IMR-90 (cell line): ENCODE results near the gene CST11.

Experiments used
- BHLHE40 ChIP-seq: fragments of 150-350 bp; IDR thresholded peaks from 2 replicates; pipeline ENCODE4 v1.6.1; 2016; ENCODE audit warnings: mild to moderate bottlenecking, low read depth, low read length
- CEBPB ChIP-seq: IDR thresholded peaks from 2 replicates; pipeline ENCODE4 v1.6.1; 2012; ENCODE audit warnings: low read depth, low read length, improper control_type of control experiment
- CHD1 ChIP-seq: IDR thresholded peaks from 2 replicates; pipeline ENCODE4 v1.6.1; 2012; ENCODE audit warnings: low read depth, low read length, improper control_type of control experiment
- CTCF ChIP-seq: conservative IDR thresholded peaks from 2 replicates; pipeline ENCODE4 v1.5.1; 2012; ENCODE audit warnings: mild to moderate bottlenecking, low read depth, low read length, improper control_type of control experiment
- FOS ChIP-seq: fragments of 150-350 bp; IDR thresholded peaks from 2 replicates; pipeline ENCODE4 v1.6.1; 2016; ENCODE audit warnings: low read depth, low read length
- MAFK ChIP-seq: IDR thresholded peaks from 2 replicates; pipeline ENCODE4 v1.6.1; 2012; ENCODE audit warnings: low read depth, low read length, improper control_type of control experiment
- MXI1 ChIP-seq: IDR thresholded peaks from 2 replicates; pipeline ENCODE4 v1.6.1; 2012; ENCODE audit warnings: low read depth, mild to moderate bottlenecking, low read length, moderate library complexity, borderline replicate concordance
- NFE2L2 ChIP-seq: fragments of 150-350 bp; IDR thresholded peaks from 2 replicates; pipeline ENCODE4 v1.6.1; 2016; ENCODE audit warnings: low read depth, mild to moderate bottlenecking, low read length
- POLR2A ChIP-seq: IDR thresholded peaks from 2 replicates; pipeline ENCODE4 v1.6.1; 2012; ENCODE audit warnings: mild to moderate bottlenecking, low read depth, low read length
- RAD21 ChIP-seq: IDR thresholded peaks from 2 replicates; pipeline ENCODE4 v1.6.1; 2012; ENCODE audit warnings: low read length, improper control_type of control experiment
- RCOR1 ChIP-seq: IDR thresholded peaks from 2 replicates; pipeline ENCODE4 v1.6.1; 2012; ENCODE audit warnings: mild to moderate bottlenecking, low read length, improper control_type of control experiment; ENCODE audit not compliant: insufficient replicate concordance
- RFX5 ChIP-seq: IDR thresholded peaks from 2 replicates; pipeline ENCODE4 v1.8.0; 2012; ENCODE audit warnings: low read depth, mild to moderate bottlenecking, low read length, moderate library complexity
- SMC3 ChIP-seq: fragments of 150-350 bp; IDR thresholded peaks from 2 replicates; pipeline ENCODE4 v1.6.1; 2016; ENCODE audit warnings: low read depth, mild to moderate bottlenecking, antibody characterized with exemption, low read length, moderate library complexity
- TF ChIP-seq, protein P1 (sequence below): fragments of 150-350 bp; IDR thresholded peaks from 2 replicates; pipeline ENCODE4 v1.6.1; 2017; ENCODE audit warnings: mild to moderate bottlenecking, antibody characterized with exemption, low read length, low read depth

GRCh38 chr20:23409800-23410199 is 42.9 kb downstream of the CST11 start:
- TF ChIP-seq CTCF (no peak), CEBPB (no peak), BHLHE40 (no peak), POLR2A (no peak), RCOR1 (no peak), RAD21 (no peak), RFX5 (no peak), FOS (no peak), CHD1 (no peak), SMC3 (no peak), MAFK (no peak), NFE2L2 (no peak), MXI1 (no peak)
- TF ChIP-seq, protein P1, sequence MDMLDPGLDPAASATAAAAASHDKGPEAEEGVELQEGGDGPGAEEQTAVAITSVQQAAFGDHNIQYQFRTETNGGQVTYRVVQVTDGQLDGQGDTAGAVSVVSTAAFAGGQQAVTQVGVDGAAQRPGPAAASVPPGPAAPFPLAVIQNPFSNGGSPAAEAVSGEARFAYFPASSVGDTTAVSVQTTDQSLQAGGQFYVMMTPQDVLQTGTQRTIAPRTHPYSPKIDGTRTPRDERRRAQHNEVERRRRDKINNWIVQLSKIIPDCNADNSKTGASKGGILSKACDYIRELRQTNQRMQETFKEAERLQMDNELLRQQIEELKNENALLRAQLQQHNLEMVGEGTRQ: no peak
